Activated CD8-positive, alpha-beta T cell treated with anti-CD3 and anti-CD28 coated beads for 36 hours (primary cell): ENCODE data around the gene FANCE. TPM values are rescaled to one million over a fixed set of nuclear protein-coding genes. Genes with fewer than 3 reads are reported as not detected.

Source experiments
- ATAC-seq: fragments of 200-7000 bp; cut with Tn5 transposase; one replicate; pipeline ENCODE4 v1.10.0; 2021; ENCODE audit warnings: mild to moderate bottlenecking, moderate library complexity
- CTCF ChIA-PET: fragments of 350-600 bp; sonication (Branson Sonifier 250); formaldehyde crosslinking; loops from one replicate; lab custom pipeline; 2021; ENCODE audit warnings: antibody characterized with exemption; lab: Charles Lee
- POLR2A ChIA-PET: fragments of 350-600 bp; sonication (Branson Sonifier 250); formaldehyde crosslinking; loops from one replicate; lab custom pipeline; 2021; ENCODE audit warnings: antibody characterized with exemption; lab: Charles Lee
- DNase-seq: peaks from one replicate; pipeline ENCODE4 v3.0.0-alpha.2; 2020
- H3K27ac Mint-ChIP-seq: one replicate; pipeline ENCODE4 v1.8.0; 2021; ENCODE audit warnings: mild to moderate bottlenecking, mixed read lengths
- H3K27me3 Mint-ChIP-seq: one replicate; pipeline ENCODE4 v1.8.0; 2021; ENCODE audit warnings: mixed read lengths
- H3K36me3 Mint-ChIP-seq: one replicate; pipeline ENCODE4 v1.8.0; 2021; ENCODE audit warnings: low read depth, mixed read lengths
- H3K4me1 Mint-ChIP-seq: one replicate; pipeline ENCODE4 v1.8.0; 2021; ENCODE audit warnings: low read depth, mixed read lengths
- H3K4me3 Mint-ChIP-seq: one replicate; pipeline ENCODE4 v1.8.0; 2021; ENCODE audit warnings: mild to moderate bottlenecking, moderate library complexity, mixed read lengths
- H3K9me3 Mint-ChIP-seq: one replicate; pipeline ENCODE4 v1.8.0; 2021; ENCODE audit warnings: mixed read lengths
- intact Hi-C: fragments of 100-400 bp; cut with micrococcal nuclease; formaldehyde crosslinking; loops from one replicate; pipeline ENCODE4 v1.10.0; 2022
- total RNA-seq, 2 experiments: library from RNA; stranded (reverse); gene quantifications; one replicate each; pipeline ENCODE4 v1.2.3, GENCODE V29; 2021
- TF ChIP-seq, protein P1 (sequence below): fragments of 200-600 bp; IDR thresholded peaks from one replicate; pipeline ENCODE4 v1.8.0; 2022; ENCODE audit warnings: antibody characterized with exemption, mild to moderate bottlenecking

FANCE gene
- total RNA-seq, 2 experiments from 2014 or later = 18.8 to 19.4 TPM

GRCh38 chr6:35425284-35425683, 26.9 kb upstream of the FANCE start:
- ATAC-seq (no peak), DNase-seq (no peak)
- H3K4me1 Mint-ChIP-seq = no peaks in the 10 kb centered on the region
- TF ChIP-seq, protein P1, sequence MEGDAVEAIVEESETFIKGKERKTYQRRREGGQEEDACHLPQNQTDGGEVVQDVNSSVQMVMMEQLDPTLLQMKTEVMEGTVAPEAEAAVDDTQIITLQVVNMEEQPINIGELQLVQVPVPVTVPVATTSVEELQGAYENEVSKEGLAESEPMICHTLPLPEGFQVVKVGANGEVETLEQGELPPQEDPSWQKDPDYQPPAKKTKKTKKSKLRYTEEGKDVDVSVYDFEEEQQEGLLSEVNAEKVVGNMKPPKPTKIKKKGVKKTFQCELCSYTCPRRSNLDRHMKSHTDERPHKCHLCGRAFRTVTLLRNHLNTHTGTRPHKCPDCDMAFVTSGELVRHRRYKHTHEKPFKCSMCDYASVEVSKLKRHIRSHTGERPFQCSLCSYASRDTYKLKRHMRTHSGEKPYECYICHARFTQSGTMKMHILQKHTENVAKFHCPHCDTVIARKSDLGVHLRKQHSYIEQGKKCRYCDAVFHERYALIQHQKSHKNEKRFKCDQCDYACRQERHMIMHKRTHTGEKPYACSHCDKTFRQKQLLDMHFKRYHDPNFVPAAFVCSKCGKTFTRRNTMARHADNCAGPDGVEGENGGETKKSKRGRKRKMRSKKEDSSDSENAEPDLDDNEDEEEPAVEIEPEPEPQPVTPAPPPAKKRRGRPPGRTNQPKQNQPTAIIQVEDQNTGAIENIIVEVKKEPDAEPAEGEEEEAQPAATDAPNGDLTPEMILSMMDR = no peak
- H3K4me3 Mint-ChIP-seq = no peak overlapping the region
- H3K36me3 Mint-ChIP-seq = peaks cover 27% of the 10 kb centered on the region
- H3K27me3 Mint-ChIP-seq = no peaks in the 10 kb centered on the region
- H3K9me3 Mint-ChIP-seq = peaks cover 16% of the 10 kb centered on the region
- POLR2A ChIA-PET = interaction anchor here (0.6 kb wide), 1 partner anchor 43 kb away, joined by 3 read pairs; no protein-coding TSS in a partner anchor
- CTCF ChIA-PET = interaction anchor here (1.0 to 1.1 kb wide), 2 partner anchors 24 kb away, joined by 3 read pairs; no protein-coding TSS in a partner anchor
- intact Hi-C loops = no loop called here
- H3K27ac Mint-ChIP-seq = no peak overlapping the region

DNA sequence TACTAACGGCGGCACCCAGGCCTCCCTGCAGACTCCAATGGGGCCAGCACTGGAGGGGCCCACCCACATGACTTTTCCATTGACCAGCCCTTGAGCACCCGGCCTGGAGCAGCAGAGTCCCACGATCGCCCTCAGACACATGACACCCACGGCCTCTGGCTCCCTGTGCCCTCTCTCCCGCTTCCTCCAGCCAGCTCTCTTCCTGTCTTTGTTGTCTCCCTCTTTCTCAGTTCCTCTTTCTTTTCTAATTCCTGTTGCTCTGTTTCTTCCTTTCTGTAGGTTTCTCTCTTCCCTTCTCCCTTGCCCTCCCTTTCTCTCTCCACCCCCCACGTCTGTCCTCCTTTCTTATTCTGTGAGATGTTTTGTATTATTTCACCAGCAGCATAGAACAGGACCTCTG, 26.1 kb upstream of the FANCE start:
- POLR2A ChIA-PET = interaction anchor here (0.6 kb wide), 1 partner anchor 43 kb away, joined by 3 read pairs; no protein-coding TSS in a partner anchor

GRCh38 chr6:35427435-35427834, 24.7 kb upstream of the FANCE start:
- DNase-seq = no peak
- H3K4me1 Mint-ChIP-seq = no peaks in the 10 kb centered on the region
- ChIA-PET CTCF (interaction anchor here (1.1 to 1.6 kb wide), 2 partner anchors 25 to 86 kb away, joined by 3 to 5 read pairs; partner anchors contain the start of genes FANCE and PPARD), POLR2A (interaction anchor here (1.0 kb wide), 1 partner anchor 13 kb away, joined by 3 read pairs; no protein-coding TSS in a partner anchor)
- H3K27ac Mint-ChIP-seq = no peak overlapping the region
- H3K9me3 Mint-ChIP-seq = peaks cover 16% of the 10 kb centered on the region
- H3K27me3 Mint-ChIP-seq = no peaks in the 10 kb centered on the region
- ATAC-seq = no peak
- intact Hi-C loops = no loop called here
- H3K36me3 Mint-ChIP-seq = peaks cover 25% of the 10 kb centered on the region
- TF ChIP-seq, protein P1 = no peak
- no peak overlapping the region for H3K4me3 Mint-ChIP-seq

More for the DNA sequence above, 26.1 kb upstream of the FANCE start:
- intact Hi-C loops = no loop called here
- CTCF ChIA-PET = interaction anchor here (1.1 kb wide), 1 partner anchor 24 kb away, joined by 3 read pairs; no protein-coding TSS in a partner anchor
- ATAC-seq (no peak), DNase-seq (no peak)
- Mint-ChIP-seq H3K27ac (no peak overlapping the region), H3K9me3 (peaks cover 16% of the 10 kb centered on the region), H3K36me3 (peaks cover 27% of the 10 kb centered on the region), H3K4me1 (no peaks in the 10 kb centered on the region), H3K4me3 (no peak overlapping the region), H3K27me3 (no peaks in the 10 kb centered on the region)
- TF ChIP-seq, protein P1 = no peak

DNA sequence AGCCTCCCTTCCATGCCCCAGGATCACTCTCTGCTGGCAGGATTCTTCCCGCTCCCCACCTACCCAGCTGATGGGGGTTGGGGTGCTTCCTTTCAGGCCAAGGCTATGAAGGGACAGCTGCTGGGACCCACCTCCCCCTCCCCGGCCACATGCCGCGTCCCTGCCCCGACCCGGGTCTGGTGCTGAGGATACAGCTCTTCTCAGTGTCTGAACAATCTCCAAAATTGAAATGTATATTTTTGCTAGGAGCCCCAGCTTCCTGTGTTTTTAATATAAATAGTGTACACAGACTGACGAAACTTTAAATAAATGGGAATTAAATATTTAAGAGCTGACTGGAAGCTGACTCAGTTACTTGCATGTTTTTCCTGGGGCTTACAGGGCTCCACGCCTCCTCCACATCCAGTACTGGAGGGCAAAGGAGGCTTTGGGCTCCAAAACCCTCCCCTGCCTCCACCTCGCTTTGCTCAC, 24.3 kb upstream of the FANCE start:
- CTCF ChIA-PET = interaction anchor here (0.8 to 1.6 kb wide), 3 partner anchors 10 to 86 kb away, joined by 3 to 5 read pairs (median 3); partner anchors contain the start of genes FANCE and PPARD
- H3K4me3 Mint-ChIP-seq = no peak overlapping the region
- intact Hi-C loops = no loop called here
- DNase-seq (no peak), ATAC-seq (no peak)
- POLR2A ChIA-PET = interaction anchor here (1.0 kb wide), 1 partner anchor 13 kb away, joined by 3 read pairs; no protein-coding TSS in a partner anchor
- no peak overlapping the region for H3K27ac Mint-ChIP-seq
- H3K4me1 Mint-ChIP-seq = no peaks in the 10 kb centered on the region
- peaks cover 16% of the 10 kb centered on the region for H3K9me3 Mint-ChIP-seq
- H3K27me3 Mint-ChIP-seq = no peaks in the 10 kb centered on the region
- peaks cover 25% of the 10 kb centered on the region for H3K36me3 Mint-ChIP-seq
- TF ChIP-seq, protein P1 = no peak
